PC-3 (cell line): ENCODE measurements around the gene AMPD2.

Source experiments
- CTCF ChIP-seq: fragments of 300-600 bp; sonication (generic); conservative IDR thresholded peaks from 2 replicates; pipeline ENCODE4 v1.5.1; 2017; ENCODE audit warnings: antibody characterized with exemption, low read depth, mild to moderate bottlenecking, low read length
- EZH2 ChIP-seq: fragments of 300-600 bp; sonication (generic); IDR thresholded peaks from one replicate; pipeline ENCODE4 v1.6.1; 2017; ENCODE audit warnings: antibody characterized with exemption, mild to moderate bottlenecking, low read length; ENCODE audit not compliant: unreplicated experiment
- EZH2phosphoT487 ChIP-seq: fragments of 300-600 bp; sonication (generic); IDR thresholded peaks from 2 replicates; pipeline ENCODE4 v1.6.1; 2018; ENCODE audit warnings: mild to moderate bottlenecking, antibody characterized with exemption, low read length, borderline replicate concordance

- no peak for TF ChIP-seq CTCF
- TF ChIP-seq EZH2phosphoT487: no peak
- no peak for TF ChIP-seq EZH2
Measured at GRCh38 chr1:109657970-109658369, 38.3 kb downstream of the AMPD2 start.
